Left hindlimb (tissue), 1 donor: ENCODE data around the gene TADA2A.

Experiments used
- DNase-seq: peaks from one replicate; pipeline ENCODE4 v3.0.0-alpha.2; 2018

The TADA2A gene

DNA sequence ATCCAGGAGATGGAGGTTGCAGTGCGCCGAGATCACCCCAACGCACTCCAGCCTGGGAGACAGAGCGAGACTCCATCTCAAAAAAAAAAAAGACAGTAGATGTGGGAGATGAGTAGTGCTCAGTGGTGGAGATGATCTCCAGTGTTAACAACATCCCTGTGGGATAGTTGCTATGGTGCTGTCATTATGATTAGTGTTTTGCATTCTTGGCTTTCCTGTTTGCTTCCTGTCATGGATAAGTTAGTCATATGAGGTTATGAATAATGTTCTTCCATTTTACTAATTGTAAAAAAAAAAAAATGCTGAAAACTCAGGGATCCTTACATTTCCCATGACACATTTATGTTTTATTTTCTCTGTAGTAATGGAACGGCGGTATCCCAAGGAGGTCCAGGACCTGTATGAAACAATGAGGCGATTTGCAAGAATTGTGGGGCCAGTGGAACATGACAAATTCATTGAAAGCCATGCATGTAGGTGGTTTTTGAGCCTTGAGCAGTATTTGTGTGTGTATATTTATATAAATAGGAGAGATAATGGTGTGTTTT, 58.5 kb downstream of the TADA2A start:
- no peak for DNase-seq

GRCh38 chr17:37466471-37466870, 59.8 kb downstream of the TADA2A start:
- DNase-seq = no peak

- DNase-seq = no peak
Observed at GRCh38 chr17:37470181-37470580, 63.5 kb downstream of the TADA2A start.

DNA sequence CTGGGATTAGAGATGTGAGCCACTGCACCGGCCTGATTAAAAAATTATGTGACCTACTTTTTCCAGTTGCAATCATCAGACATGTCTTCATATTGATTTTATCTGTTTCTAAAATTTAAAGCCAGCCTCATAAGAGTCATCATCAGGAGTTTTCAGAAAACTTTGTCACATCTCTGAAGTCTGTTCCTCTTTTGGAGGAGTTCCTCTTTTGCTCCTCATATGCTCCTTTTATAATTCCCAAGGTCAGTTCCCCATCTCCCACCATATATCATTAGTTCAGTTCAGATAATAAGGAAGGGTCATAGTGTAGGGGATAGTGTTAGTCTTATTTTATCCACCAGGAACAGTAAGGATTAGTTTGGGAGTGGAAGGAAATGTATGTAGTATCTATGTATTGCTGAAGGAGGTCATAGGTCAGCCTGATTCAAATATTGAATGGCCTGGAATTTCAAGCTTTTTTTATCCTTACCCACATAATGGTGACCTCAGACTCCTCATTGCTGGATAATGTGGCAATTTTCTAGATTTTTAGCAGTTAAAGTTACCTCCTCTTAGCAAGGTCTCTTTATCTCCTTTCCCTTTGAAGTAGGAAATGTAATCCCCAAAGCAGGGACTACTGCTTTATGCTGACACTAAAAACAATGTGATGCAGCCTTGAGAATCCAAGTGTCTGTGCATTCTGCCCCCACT, 69.2 kb downstream of the TADA2A start:
- no peak for DNase-seq

DNA sequence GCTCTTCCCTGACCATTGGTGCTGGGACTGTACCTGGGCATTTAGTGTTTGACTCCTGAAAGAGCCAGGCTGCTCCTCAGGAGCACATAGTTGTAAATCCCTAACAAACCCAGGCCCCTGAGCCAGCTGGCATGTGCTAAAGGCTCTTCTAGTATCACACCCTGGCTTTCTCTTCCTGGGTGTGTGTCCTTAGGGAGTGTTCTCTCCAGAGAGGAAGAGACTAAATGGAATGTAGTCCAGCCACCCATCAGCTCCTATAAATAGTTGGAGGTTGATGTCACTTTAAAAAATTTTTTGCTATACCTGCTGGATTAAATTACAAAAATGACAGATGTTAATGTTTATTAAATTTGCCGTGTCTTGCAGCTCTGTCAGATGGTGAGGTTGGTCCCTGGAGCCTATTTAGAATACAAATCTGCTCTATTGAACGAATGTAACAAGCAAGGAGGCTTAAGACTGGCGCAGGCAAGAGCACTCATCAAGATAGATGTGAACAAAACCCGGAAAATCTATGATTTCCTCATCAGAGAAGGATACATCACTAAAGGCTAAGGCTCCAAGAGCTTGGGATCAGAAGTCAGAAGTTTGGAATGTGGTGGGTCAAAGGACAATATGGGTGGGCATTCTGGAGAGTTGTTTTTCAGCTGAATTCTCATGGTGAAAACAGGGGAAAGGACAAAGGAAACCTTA, 69.9 kb downstream of the TADA2A start:
- no peak for DNase-seq

DNA sequence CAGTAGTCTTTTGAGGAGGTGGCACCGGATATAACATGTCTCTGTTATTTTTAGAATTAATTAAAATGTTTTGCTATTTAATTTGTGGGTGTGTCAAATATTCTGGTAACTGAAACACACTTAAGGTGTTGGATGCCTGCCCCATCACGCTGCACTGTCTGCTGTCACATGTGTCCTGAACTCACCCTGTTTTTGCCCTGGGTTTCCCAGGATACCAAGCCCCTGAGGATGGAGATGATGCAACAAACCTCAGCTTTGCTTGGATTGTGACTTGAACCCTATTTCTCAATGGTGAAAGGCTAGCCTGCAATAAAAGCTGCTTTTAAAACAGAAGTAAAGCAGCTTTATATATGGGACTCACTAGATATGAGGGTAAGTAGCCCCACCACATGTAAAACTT, 71.5 kb downstream of the TADA2A start:
- DNase-seq = no peak

GRCh38 chr17:37479025-37479424, 72.3 kb downstream of the TADA2A start:
- no peak for DNase-seq

GRCh38 chr17:37480427-37480826, 73.7 kb downstream of the TADA2A start:
- no peak for DNase-seq

DNA sequence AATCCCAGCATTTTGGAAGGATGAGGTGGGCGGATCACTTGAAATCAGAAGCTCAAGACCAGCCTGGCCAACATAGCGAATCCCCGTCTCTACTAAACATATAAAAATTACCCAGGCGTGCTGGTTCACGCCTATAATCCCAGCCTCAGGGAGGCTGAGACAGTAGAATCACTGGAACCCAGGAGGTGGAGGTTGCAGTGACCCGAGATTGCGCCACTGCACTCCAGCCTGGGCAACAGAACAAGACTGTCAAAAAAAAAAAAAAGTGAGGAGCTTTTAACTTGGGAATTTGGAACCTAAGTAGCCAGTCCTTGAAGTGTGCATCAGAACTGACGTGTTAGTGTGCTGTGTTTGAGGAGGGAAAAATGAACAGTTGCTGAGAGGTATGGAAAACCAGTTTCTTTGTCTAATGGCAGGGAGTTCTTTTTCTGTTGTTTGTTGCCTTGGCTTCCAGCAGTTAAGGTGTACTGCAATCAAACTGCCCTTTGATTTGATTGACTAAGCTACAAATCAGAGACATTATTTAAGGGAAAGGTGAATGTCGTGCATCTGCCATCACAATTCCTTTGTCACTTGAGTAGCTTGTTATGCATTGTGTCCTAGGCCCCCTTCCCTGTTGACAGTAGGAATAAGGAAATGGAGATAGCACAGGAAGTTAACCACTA, 74.4 kb downstream of the TADA2A start:
- no peak for DNase-seq

DNA sequence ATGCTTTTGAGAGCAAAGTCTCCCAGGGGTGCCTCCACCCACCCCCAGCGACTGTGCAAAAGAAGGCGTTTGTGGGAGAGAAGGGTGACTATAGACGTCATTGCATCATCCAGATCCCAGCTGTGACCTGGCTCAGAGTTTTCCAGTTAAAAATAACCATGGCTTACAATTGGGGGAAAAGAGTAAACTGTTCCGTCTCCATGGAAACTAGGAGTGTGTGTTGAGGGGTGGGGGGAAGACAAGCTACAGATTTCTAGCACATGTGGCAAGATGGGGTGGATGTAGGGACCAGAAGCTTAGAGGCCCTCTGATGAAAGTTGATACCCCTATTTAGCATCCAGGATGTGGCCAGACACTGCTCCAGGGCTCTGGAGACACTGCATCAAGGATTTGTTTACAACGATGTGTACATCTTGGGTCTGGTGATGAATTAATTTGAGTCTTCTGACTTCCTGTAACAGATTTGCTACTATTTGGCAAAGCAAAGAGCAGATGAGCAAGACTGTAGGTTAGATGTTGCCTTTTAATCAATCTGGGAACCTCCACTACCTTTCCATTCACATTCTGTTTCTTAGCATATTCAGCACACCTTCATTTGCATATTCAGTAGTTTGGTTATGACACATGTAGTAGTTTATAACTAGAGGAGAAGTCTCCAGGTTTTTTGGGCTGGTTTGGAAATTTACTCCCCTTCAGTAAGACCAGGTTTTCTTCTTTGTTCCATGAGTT, 76.8 kb downstream of the TADA2A start:
- DNase-seq = peak; percentile 38

DNA sequence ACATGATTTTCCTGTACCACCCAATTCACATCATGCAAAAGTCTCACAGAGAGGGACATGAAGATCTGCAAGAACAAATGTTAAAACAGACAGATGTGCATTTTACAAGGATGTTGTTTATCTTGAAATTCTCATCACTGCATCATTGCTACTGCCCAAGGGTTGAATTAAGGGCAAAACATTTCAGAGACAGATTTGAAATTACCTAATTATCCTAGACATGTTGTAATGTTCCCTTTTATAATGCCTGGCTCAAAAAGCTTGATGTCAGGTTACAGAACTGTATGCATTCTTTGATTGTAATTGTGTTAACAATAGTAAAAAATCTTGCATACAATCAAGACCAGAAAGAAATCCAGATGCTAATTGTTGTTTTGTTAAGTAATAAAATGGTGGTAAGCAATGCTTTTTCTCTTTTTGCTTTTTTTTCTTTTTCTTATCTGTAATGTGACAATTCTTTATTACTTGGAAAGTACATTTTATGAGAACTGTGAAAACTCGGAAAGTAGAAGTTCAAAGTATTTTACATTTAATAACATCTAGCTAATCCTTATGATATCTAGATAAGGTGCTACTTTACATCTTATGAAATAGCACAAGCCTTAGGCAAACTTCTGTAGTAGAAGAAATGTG, 79.4 kb downstream of the TADA2A start:
- no peak for DNase-seq

GRCh38 chr17:37488009-37488604, 81.4 kb downstream of the TADA2A start:
- no peak for DNase-seq

DNA sequence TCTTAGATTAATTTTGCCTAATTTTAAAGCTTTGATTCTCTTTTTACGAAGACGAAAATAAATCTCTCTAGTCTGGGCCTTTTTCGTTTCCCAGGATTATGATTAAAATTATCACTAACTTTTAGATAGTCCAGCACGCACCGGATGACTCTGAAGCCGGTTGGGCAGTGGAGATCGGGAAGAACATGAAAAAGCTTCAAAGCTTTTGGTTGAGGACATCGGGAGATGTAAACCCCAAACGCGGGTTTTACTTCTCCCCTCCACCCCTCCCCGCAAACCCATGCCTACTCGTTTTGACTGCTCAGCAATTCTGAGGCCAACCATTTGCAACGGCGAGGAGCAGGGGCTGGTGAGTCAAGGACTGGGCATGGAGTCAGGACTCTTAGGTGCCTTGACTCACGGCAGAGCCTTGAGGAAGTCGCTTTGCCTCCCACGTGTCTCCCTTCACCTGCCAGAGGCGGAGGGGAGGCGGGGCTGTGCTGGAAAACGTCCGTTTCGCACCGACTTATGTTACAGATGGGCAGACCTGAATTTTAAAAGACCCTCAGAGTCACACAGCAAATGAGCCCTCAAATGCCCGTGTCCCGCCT, 82.0 kb downstream of the TADA2A start:
- DNase-seq = peak; percentile 59

DNA sequence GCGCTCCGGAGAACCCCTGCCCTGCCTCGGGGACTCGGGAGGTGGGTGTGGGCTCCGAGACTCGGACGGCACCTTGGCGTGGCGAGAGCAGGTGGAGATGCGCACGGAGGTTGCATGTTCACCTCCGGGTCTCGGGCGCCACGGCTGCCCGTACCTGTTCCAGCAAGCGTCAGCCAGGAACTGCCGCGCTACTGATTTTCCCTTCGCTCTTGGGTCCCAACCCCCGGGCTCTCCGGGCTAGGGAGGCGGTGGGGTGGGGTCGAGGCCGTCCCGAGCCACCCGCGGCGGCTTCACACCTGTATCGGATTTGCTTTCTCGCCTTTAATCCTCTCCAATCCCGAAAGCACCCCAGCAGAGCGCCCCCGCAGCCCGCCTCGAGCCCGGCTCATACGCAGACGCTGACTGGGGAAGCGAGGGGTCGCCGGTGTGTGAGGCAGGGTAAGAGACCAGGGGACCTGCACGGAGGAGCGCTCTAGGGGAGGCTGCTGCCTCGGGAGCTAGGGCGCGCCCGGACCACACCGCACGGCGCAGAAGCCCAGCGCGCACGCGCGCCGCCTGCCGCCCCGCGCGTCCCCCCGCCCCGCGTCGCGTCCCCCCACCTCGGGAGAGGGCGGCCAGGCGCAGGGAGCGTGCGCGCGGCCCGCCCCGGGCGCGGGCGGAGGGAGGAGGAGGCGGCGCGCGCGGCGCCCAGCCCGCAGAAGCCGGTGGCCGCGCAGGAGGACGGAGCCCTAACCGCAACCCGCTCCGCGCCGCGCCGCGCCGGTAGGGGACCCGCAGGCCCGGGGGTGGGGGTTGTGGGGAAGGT, 82.7 kb downstream of the TADA2A start, which contains the start of gene DUSP14:
DUSP14 (plus strand) TSS at position 695 of the 805 bp plus-strand sequence. CDS start 22,382 bp downstream, outside the sequence.
- peak; percentile 89 for DNase-seq

- peak; percentile 82 for DNase-seq
Observed at GRCh38 chr17:37490022-37490587, 83.4 kb downstream of the TADA2A start.

DNA sequence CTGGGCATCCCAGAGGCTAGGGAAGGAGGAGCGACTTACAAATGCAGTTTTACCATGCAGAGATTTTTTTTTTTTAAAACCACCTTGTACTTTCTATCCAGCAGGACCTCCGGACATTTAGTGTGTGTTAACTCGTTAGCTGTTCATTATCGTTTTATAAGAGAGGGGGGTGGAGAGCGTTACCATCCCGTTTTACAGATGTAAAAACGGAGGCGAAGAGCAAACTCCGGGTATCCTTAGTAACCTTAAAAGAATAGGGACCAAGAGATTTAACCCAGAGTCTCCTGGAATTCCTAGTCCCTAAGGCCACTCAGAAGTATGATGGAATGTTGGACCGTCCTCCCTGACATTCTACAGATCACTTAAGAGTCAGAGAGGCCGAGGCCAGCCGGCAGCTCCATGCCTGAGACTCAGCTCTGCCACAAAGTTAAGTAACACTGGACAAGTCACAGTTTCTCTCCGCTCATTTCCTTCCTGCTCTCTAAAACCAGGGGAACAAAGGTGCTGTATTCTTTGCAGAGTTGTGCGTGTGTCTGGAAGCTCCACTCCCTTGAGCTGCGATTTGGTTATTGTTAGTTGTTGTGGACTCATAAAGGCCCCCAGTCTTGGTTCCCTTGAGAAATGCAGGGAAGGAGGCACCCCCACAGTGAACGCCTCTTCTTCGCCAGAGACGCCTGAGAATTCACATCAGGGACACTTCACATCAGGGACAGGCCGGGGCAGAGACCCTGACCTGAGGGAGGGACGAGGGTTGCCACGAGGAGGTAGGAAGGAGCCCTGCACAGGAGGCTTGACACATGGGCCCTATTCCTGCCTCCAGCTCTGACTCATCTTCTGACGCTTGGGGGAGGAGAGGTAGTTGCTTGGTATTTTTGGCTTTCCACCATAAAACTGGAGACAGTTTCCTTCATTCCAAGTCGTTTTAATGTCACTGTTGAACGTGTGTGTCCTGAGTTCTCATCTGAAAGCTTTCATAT, 84.2 kb downstream of the TADA2A start:
- peak; percentile 63 for DNase-seq

DNA sequence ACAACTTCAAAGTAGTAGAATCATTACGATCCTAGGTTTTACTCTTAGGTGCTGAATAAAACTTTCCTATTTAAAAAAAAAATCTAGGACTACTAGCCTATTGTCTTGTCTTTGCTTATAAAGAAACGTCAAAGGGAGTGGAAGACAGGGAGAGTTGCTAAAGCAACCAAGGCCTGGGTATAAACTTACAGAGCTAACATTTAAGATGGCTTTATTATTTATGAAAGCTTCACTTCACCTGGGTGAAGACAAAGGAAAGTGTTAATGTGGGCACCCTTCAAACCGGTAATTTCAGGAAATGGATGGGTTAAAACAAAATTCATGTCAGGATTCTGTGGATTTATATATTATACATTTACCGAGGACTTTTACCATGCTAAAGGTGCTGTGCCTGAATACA, 85.5 kb downstream of the TADA2A start:
- DNase-seq = no peak

DNA sequence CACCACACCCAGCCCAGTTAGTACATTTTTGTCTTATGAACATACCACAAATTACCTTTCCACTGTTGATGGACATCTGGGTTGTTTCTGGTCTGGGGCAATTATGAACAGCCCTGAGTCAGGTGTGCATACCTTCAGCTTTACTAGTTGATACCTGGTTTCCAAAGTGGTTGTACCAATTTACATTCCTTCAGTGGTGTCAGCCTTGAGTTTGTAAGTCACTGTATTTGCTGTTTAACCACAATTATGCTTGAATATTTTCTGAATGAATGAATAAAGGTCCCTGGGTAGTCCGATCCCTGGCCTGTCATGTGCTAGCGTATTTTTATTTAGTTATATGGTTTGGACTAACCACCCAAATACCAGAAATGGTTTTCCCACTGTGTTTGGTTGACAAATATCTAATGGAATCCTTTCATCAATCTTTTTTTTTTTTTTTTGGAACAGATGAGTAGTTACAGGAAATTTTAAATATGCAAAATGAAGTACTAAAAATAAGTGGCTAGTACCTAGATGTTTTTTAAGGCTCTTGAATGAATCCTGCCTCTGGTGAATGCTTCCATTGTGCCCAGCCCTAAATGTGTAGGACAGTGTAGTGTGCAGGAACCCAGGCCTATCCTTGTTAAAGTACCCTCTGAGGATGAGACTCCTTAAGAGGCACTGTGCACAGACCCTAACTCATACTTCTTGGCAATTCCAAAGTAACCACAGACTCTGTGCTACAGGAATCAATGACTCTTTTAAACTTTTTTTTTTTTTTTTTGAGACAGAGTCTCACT, 86.8 kb downstream of the TADA2A start:
- DNase-seq = no peak
